Measurements from ENCODE around the gene CENPL. TPM values are rescaled to one million over a fixed set of nuclear protein-coding genes. Genes with fewer than 3 reads are reported as not detected.
"Not testable (repeated sequence)": the region's sequence is repeated elsewhere in the genome, so short reads cannot be mapped to it uniquely, and the experiment has no call there.

The CENPL gene
- total RNA-seq, 1 experiment from 2014 or later: 19.5 TPM

GRCh38 chr1:173779936-173780335 lies 44.7 kb downstream of the CENPL start:
- Histone ChIP-seq H3F3A (ENCODE audit: insufficient read depth, low read depth) (no peaks in the 10 kb centered on the region; the same call in 1 of the 2 replicates), H3K4me3 (no peak overlapping the region), H3K9me3 (ENCODE audit: insufficient read depth, low read depth) (no peaks in the 10 kb centered on the region), H3K4me2 (no peak overlapping the region), H2AFZ (no peak overlapping the region), H3K27me3 (ENCODE audit: insufficient read depth, low read depth) (no peaks in the 10 kb centered on the region), H3K79me2 (ENCODE audit: low read depth) (no peaks in the 10 kb centered on the region), H3K36me3 (ENCODE audit: low read depth) (no peaks in the 10 kb centered on the region; the same call in 1 of the 2 replicates), H3K27ac (no peak overlapping the region), H3K9me2 (ENCODE audit: insufficient read depth) (no peaks in the 10 kb centered on the region; the same call in 1 of the 2 replicates), H3K4me1 (replicated peaks; ENCODE audit: insufficient read depth) (no peaks in the 10 kb centered on the region), H4K20me1 (ENCODE audit: insufficient read depth) (no peaks in the 10 kb centered on the region)
- ChIA-PET CTCF (no interaction called here), POLR2A (ENCODE audit: unreplicated experiment) (no interaction called here)
- intact Hi-C loops (cut with micrococcal nuclease; ENCODE audit: unreplicated experiment): no loop called here
- no TSS peak for BruUV-seq (replicated peaks)
- TF ChIP-seq EZH2 (IDR thresholded peaks at IDR 0.05; ENCODE audit: low read depth) (no peak), CTCF (conservative IDR thresholded peaks at IDR 0.05) (no peak)
- DNase-seq: no peak

- Histone ChIP-seq H3K9me3 (ENCODE audit: insufficient read depth, low read depth) (no peaks in the 10 kb centered on the region), H3K79me2 (ENCODE audit: low read depth) (no peaks in the 10 kb centered on the region), H3K27me3 (ENCODE audit: insufficient read depth, low read depth) (no peaks in the 10 kb centered on the region), H3K9me2 (ENCODE audit: insufficient read depth) (no peaks in the 10 kb centered on the region; the same call in 1 of the 2 replicates), H4K20me1 (ENCODE audit: insufficient read depth) (no peaks in the 10 kb centered on the region), H3K4me3 (no peak overlapping the region), H3K4me1 (replicated peaks; ENCODE audit: insufficient read depth) (no peaks in the 10 kb centered on the region), H2AFZ (no peak overlapping the region), H3K36me3 (ENCODE audit: low read depth) (no peaks in the 10 kb centered on the region), H3K27ac (no peak overlapping the region), H3F3A (ENCODE audit: insufficient read depth, low read depth) (no peaks in the 10 kb centered on the region), H3K4me2 (no peak overlapping the region)
- TF ChIP-seq CTCF (conservative IDR thresholded peaks at IDR 0.05): no peak
- TF ChIP-seq EZH2 (IDR thresholded peaks at IDR 0.05; ENCODE audit: low read depth): no peak
- intact Hi-C loops (cut with micrococcal nuclease; ENCODE audit: unreplicated experiment): no loop called here
- POLR2A ChIA-PET (ENCODE audit: unreplicated experiment): no interaction called here
- no TSS peak for BruUV-seq (replicated peaks)
- CTCF ChIA-PET: no interaction called here
- no peak for DNase-seq
Measured at GRCh38 chr1:173775578-173776226, 49.0 kb downstream of the CENPL start.

GRCh38 chr1:173771560-173771959 lies 53.1 kb downstream of the CENPL start:
- no peaks in the 10 kb centered on the region for H3K9me3 ChIP-seq (ENCODE audit: insufficient read depth, low read depth)
- no peaks in the 10 kb centered on the region for H3K4me1 ChIP-seq (replicated peaks; ENCODE audit: insufficient read depth)
- POLR2A ChIA-PET (ENCODE audit: unreplicated experiment): no interaction called here
- H3K36me3 ChIP-seq (ENCODE audit: low read depth): peaks cover 3% of the 10 kb centered on the region; the same call in 1 of the 2 replicates
- intact Hi-C loops (cut with micrococcal nuclease; ENCODE audit: unreplicated experiment): no loop called here
- no peak overlapping the region for H3K4me2 ChIP-seq
- no peaks in the 10 kb centered on the region for H4K20me1 ChIP-seq (ENCODE audit: insufficient read depth)
- H3K9me2 ChIP-seq (ENCODE audit: insufficient read depth): no peaks in the 10 kb centered on the region
- BruUV-seq (replicated peaks): no TSS peak
- no peak overlapping the region for H3K4me3 ChIP-seq
- no peak for DNase-seq
- TF ChIP-seq EZH2 (IDR thresholded peaks at IDR 0.05; ENCODE audit: low read depth) (no peak), CTCF (conservative IDR thresholded peaks at IDR 0.05) (no peak)
- H2AFZ ChIP-seq: no peak overlapping the region
- H3K27me3 ChIP-seq (ENCODE audit: insufficient read depth, low read depth): no peaks in the 10 kb centered on the region
- CTCF ChIA-PET: no interaction called here
- no peaks in the 10 kb centered on the region for H3F3A ChIP-seq (ENCODE audit: insufficient read depth, low read depth)
- H3K27ac ChIP-seq: no peak overlapping the region
- no peaks in the 10 kb centered on the region for H3K79me2 ChIP-seq (ENCODE audit: low read depth)

DNA sequence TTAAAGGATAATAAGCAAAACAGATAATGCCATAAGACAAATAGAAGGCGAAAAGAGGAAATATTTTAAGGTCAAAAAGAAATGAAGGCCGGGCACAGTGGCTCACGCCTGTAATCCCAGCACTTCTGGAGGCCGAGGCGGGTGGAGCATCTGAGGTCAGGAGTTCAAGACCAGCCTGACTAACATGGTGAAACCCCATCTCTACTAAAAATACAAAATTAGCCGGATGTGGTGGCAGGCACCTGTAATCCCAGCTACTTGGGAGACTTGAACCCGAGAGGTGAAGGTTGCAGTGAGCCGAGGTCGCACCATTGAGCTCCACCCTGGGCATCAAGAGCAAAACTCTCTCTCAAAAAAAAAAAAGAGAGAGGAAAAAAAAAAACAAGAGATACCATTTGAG lies 54.4 kb downstream of the CENPL start:
- CTCF ChIA-PET; H3K9me2 ChIP-seq (ENCODE audit: insufficient read depth); H3K4me1 ChIP-seq (replicated peaks; ENCODE audit: insufficient read depth); H4K20me1 ChIP-seq (ENCODE audit: insufficient read depth); H3K4me3 ChIP-seq; BruUV-seq (replicated peaks); H3K9me3 ChIP-seq (ENCODE audit: insufficient read depth, low read depth); H3K79me2 ChIP-seq (ENCODE audit: low read depth); H3K27ac ChIP-seq; H3K36me3 ChIP-seq (ENCODE audit: low read depth); DNase-seq; H3K27me3 ChIP-seq (ENCODE audit: insufficient read depth, low read depth); H3K4me2 ChIP-seq; intact Hi-C loops (cut with micrococcal nuclease; ENCODE audit: unreplicated experiment); H2AFZ ChIP-seq; H3F3A ChIP-seq (ENCODE audit: insufficient read depth, low read depth): not testable (repeated sequence)
- POLR2A ChIA-PET (ENCODE audit: unreplicated experiment): interaction anchor here (0.6 kb wide), 1 partner anchor 40 kb away, joined by 22 read pairs; no protein-coding TSS in a partner anchor
